Cardiac septum (tissue), 1 donor: ENCODE results near the gene TFPT. TPM values are rescaled to one million over a fixed set of nuclear protein-coding genes. Genes with fewer than 3 reads are reported as not detected.
"Not testable (repeated sequence)": the region's sequence is repeated elsewhere in the genome, so short reads cannot be mapped to it uniquely, and the experiment has no call there.

Experiments used
- DNase-seq: peaks from one replicate; pipeline ENCODE4 v3.0.0-alpha.2; 2020; ENCODE audit warnings: low spot score
- intact Hi-C: fragments of 100-400 bp; cut with DNase I; formaldehyde crosslinking; loops from one replicate; pipeline ENCODE4 v1.14.0; 2022
- total RNA-seq: library from RNA; stranded (reverse); fragmentation: NEBNext Ultra II Directional; extraction: Animal tissue kit (Norgen Biotek cat#: 25700); gene quantifications from one replicate; pipeline ENCODE4 v1.2.1, GENCODE V29; 2021
- donor health status: DM: no; HTN: no; CAD: no.

TFPT gene
- total RNA-seq, 1 donor from 2014 or later: 15.2 TPM

DNA sequence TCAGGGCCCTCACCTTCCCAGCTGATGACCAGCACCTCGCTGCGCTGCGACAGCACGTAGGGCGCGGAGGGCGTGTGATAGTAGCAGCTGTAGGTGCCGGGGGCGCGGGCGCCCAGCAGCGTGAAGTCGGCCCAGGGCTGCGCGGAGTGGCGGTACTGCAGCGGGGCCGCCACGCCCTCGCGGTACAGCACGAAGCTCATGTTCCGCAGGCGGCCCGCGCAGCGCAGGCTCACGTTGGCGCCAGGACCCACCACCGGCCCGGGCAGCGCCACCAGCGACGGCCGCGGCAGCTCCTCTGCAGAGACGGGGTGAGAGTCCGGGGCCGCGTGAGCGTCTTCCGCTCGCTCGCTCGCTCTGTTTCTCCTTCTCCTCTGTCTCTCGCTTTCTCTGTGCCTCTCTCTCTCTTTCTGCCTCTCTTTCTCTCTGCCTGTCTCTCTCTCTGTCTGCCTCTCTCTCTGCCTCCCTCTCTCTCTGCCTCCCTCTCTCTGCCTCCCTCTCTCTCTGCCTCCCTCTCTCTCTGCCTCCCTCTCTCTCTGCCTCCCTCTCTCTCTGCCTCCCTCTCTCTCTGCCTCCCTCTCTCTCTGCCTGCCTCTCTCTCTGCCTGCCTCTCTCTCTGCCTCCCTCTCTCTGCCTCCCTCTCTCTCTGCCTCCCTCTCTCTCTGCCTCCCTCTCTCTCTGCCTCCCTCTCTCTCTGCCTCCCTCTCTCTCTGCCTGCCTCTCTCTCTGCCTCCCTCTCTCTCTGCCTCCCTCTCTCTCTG is 19.4 kb downstream of the TFPT start:
- DNase-seq, intact Hi-C loops: not testable (repeated sequence)

DNA sequence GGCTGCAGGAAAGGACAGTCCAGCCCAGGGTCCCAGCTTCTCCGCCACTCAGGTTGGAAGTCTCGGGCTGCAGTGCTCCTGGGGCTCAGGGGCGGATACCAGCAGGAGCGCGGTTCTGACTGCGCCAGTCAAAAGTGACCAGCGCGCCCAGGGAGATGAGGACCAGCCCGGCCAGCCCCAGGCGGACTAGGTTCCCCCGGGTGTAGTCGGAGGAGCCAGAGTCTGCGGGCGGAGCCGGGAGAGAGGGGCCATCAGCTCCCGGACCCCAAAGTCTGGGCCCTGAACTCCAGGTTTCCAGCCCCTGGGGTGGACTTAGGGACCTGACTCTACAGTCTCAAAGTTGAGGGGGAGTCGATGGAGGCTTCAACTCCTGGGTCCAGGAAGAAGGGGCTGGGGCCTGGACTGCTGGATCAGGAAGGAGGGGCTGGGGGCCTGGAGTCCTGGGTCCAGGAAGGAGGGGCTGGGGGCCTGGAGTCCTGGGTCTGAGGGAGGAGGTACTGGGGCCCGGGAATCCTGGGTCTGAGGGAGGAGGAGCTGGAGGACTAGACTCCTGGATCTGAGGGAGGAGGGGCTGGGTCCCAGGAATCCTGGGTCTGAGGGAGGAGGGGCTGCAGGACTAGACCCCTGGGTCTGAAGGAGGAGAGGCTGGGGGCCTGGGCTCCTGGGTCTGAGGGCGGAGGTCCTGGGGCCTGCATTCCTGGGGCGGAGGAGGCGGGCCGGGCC is 20.2 kb downstream of the TFPT start:
- intact Hi-C loops: no loop called here
- DNase-seq: no peak

DNA sequence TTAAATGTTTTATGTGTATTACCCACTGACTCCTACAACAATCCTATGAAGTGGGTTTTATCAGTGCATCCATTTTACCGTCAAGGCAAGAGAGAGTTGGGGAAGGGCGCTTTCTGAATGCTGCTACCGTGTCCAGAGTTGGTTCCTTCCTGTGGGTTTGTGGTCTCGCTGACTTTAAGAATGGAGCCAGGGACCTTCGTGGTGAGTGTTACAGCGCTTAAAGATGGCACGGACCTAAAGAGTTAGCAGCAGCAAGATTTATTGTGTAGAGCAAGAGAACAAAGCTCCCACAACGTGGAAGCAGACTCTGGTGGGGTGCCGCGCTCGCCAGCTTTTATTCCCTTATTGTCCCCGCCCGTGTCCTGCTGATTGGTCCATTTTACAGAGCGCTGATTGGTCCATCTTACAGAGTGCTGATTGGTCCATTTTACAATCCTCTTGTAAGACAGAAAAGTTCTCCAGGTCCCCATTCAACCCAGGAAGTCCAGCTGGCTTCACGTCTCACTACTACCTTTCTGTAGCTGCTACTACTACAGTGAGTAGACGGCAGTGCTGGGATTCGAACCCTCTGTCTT is 20.9 kb downstream of the TFPT start:
- intact Hi-C loops: no loop called here
- DNase-seq: no peak

DNA sequence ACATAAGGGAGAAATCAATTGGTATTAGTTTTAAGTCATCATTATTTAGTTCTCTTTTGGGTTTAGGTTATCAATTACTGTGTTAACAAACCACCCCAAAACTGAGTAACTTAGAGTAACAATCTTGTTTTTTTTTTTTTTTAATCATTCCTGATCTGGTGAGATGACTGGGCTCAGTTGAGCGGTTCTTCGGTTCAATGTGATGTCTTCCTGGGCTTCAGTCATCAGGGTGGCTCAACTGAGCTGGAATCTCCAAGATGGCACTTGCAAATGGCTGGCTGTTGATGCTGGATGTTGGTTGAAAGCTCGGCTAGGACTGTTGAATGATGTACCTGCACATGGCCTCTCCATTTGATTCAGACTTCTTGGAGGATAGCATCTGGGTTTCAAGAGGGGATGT is 31.0 kb downstream of the TFPT start:
- no peak for DNase-seq

DNA sequence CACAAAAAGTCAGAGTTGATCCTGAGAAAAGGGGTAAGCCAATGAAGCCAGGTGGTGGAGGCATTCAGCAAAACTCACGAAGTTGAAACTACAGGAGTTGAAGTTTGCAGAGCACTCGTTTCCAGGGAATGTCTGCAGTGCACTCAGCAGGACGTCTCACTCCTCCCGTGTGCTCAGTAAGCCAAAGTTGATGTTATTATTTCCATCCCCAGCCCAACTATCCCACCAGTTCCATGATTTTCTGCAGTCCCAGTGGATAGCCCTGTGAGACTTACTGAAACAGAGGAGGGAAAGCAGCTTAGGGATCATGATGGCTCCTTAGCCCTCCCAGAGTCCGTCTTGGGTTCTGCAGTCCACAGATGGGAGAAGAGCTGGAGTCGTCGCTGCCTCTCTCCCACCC is 34.4 kb downstream of the TFPT start, which contains the start of gene TARM1:
Gene TARM1 (minus strand): TSS at position 334 of the 400 bp plus-strand sequence. CDS start 25 bp downstream, at position 309.
- DNase-seq: no peak

More for the DNA sequence above, 31.0 kb downstream of the TFPT start:
- intact Hi-C loops: no loop called here

DNA sequence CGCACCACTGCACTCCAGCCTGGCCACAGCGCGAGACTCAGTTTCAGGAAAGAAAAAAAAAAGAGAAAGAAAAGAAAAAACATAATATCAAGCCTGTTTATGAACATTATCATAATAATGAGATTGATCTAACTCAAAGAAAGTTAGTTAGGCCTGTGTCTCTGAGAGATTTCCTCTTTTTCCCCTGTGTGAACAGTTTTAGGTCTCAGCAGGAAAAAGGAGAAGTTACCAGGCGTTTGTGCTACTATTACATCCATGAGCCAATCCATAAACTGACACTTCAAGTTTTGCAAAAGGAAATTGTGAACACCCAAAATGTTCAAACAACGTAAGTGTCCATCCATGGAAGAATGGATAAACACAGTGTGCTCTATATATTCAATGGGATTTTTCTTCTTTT is 38.1 kb downstream of the TFPT start:
- intact Hi-C loops: no loop called here
- DNase-seq: no peak

More for the DNA sequence above, 34.4 kb downstream of the TFPT start, which contains the start of gene TARM1:
- intact Hi-C loops: no loop called here

DNA sequence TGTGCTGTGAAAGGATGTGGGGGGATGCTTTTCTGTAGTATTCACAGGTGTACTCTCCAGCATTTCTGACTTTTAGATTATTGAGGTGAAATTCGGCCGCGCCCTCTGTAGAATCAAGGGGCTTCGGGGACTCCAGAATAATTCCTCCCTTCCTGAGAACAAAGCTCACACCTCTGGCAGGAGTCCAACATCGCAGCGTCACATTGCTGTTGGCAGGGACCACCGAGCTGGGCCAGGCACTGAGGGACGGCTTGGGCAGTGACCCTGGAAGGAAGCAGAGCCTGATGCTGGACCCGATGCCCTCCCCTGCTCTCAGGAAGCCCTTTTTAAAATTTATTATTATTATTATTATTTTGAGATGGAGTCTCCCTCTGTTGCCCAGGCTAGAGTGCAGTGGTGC is 40.6 kb downstream of the TFPT start:
- DNase-seq: no peak
- intact Hi-C loops: no loop called here

DNA sequence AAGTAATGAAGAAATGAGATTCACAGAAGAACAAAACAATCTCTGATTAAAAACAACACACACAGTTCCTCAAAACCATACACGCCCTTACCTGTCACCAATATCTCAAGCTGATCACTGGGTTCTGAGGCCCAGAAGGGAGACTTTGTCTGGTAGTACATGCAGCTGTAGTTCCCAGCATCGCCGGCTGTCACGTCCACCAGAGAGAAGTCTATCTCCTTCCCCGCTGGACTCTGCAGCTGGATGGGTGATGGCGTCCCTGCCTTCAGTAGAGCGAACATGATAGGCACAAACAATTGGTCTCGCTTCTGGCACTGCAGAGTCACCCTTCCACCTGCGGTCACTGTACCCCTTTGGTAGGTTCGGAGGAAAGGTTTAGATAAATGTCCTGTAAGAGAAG is 41.6 kb downstream of the TFPT start:
- no peak for DNase-seq
- intact Hi-C loops: no loop called here

DNA sequence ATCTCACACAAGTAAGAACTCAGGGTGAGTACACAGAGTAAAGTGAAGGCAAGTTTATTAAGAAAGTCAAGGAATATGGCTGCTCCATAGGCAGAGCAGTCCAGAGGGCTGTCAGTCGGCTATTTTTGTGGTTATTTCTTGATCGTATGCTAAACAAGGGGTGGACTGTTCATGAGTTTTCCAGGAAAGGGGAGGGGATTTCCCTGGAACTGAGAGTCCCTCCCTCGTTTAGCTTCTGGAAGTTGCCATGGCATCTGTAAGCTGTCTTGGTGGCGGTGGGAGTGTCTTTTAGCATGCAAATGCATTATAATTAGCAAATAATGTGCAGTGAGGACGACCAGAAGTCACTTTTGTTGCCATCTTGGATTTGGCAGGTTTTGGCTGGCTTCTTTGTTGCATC is 46.0 kb downstream of the TFPT start:
- intact Hi-C loops: no loop called here
- DNase-seq: no peak

DNA sequence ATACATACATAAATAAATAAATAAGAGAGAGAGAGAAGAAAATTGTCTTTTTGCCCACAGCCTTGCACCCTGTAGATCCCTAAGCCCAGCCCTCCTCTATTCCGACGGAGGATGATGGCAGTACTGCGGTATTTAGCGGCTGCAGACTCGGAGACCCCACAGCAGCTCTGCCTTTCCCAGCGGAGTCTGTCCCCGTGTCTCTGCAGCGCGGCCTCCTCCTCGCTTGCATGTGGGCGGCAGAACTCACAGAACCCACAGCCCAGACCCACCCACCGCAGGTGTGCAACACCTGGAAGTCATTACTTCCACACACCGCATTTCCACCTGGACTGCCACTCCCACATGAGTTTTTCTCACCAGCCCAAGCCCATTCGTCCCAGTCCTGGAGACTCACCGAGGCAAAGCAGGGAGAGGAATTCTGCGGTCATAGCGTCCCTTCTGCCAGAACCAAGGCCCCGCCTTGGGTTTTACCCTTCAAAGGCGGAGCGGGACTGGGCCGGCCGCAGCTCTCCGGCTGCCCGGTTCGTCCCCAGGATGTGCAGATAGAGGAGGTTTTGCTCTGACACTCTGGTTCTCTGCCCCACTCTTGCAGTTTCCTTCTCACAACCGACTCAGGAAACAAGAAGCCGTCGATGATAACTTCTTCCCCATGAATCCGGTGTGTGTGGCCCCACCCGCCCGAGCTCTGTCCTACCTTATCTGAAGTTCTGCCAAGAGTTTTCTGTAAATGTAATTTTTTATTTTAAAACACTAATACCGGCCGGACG is 51.9 kb downstream of the TFPT start, which contains the start of gene VSTM1:
Gene VSTM1 (minus strand): TSS at position 548 of the 767 bp plus-strand sequence. CDS start 120 bp downstream, at position 428.
- intact Hi-C loops: no loop called here
- peak; percentile 75 for DNase-seq

DNA sequence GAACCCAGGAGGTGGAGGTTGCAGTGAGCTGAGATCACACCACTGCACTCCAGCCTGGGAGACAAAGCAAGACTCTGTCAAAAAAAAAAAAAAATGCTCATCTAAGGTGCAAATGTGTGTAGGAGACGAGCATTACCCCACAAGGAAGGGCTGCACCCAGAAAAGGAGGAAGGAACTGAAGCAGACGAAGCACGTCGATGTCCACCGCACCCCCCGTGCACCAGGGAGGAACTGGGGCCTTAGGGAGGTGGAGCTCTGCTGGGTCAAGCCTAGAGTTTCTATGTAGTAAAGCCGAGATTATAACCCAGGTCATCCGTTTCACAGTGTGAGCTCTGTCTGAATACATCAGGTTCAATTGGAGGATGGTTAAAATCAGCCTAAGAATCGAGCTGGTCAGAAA is 52.8 kb downstream of the TFPT start:
- intact Hi-C loops: no loop called here
- peak; percentile 87 for DNase-seq

Other genes with a start within 250 kb of the TFPT start
- gene MYADM, start 247.8 kb downstream of the TFPT start, total RNA-seq: 211 TPM
- gene PRKCG, start 233.5 kb downstream of the TFPT start, total RNA-seq: not detected
- not detected for gene CACNG7, start 206.4 kb downstream of the TFPT start, total RNA-seq
- gene CACNG8, start 152.7 kb downstream of the TFPT start, total RNA-seq: 0.11 TPM
- gene CACNG6, start 124.0 kb downstream of the TFPT start, total RNA-seq: not detected
- not detected for gene VSTM1, start 51.8 kb downstream of the TFPT start, total RNA-seq
- not detected for gene TARM1, start 34.3 kb downstream of the TFPT start, total RNA-seq
- gene OSCAR, start 14.9 kb downstream of the TFPT start, total RNA-seq: 1.2 TPM
- 283 TPM for gene NDUFA3, start 12.8 kb downstream of the TFPT start, total RNA-seq
- 34.0 TPM for gene PRPF31, start 97 bp upstream of the TFPT start, total RNA-seq
- 22.3 TPM for gene CNOT3, start 22.1 kb upstream of the TFPT start, total RNA-seq
- gene LENG1, start 44.1 kb upstream of the TFPT start, total RNA-seq: 8.3 TPM
- gene TMC4, start 57.5 kb upstream of the TFPT start, total RNA-seq: 4.3 TPM
- gene MBOAT7, start 73.9 kb upstream of the TFPT start, total RNA-seq: 24.3 TPM
- 22.6 TPM for gene TSEN34, start 75.7 kb upstream of the TFPT start, total RNA-seq
- 615 TPM for gene RPS9, start 85.2 kb upstream of the TFPT start, total RNA-seq
- 2.7 TPM for gene LILRB3, start 107.3 kb upstream of the TFPT start, total RNA-seq
- 2.7 TPM for gene LILRA6, start 127.1 kb upstream of the TFPT start, total RNA-seq
- 4.4 TPM for gene LILRB5, start 141.6 kb upstream of the TFPT start, total RNA-seq
- gene LILRB2, start 165.5 kb upstream of the TFPT start, total RNA-seq: 2.8 TPM
- gene LILRA5, start 197.5 kb upstream of the TFPT start, total RNA-seq: 2.1 TPM
- gene LILRA4, start 223.5 kb upstream of the TFPT start, total RNA-seq: not detected
- 5.1 TPM for gene LAIR1, start 249.3 kb upstream of the TFPT start, total RNA-seq